Activated CD4-positive, alpha-beta T cell treated with anti-CD3 and anti-CD28 coated beads, Interleukin-2, amount 50 U/mL, for 48 hours (primary cell): Measurements from ENCODE around the gene ZBTB46.

Experiments
- DNase-seq, 2 experiments: peaks; one replicate each; pipeline ENCODE4 v3.0.0-alpha.2; 2020

ZBTB46 gene

DNA sequence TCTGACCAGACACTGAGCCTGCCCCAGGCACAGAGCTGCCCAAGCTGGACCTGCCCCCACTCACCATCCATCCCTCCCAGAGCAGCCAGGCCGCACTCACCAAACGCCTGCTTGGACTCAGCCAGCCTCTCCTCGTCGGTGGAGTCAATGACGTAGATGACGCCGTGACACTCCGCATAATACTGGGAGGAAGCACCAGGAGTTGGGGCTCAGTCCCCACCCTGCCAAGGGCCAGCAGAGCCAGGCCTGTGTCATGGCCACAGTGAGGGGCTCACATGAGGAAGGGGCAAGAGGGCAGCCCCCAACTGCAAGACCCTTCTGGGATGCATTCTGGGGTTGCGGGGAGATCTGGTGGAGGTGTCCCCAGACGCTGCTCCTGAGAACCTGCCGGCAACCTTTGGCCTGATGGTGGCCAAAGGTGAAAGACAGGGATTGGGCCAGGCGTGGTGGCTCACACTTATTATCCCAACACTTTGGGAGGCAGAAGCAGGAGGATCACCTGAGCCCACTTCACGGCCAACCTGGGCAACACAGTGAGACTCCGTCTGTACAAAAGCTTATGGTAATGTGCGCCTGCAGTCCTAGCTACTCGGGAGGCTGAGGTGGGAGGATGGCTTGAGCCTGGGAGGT, 128.9 kb downstream of the ZBTB46 start:
- DNase-seq: no peak

DNA sequence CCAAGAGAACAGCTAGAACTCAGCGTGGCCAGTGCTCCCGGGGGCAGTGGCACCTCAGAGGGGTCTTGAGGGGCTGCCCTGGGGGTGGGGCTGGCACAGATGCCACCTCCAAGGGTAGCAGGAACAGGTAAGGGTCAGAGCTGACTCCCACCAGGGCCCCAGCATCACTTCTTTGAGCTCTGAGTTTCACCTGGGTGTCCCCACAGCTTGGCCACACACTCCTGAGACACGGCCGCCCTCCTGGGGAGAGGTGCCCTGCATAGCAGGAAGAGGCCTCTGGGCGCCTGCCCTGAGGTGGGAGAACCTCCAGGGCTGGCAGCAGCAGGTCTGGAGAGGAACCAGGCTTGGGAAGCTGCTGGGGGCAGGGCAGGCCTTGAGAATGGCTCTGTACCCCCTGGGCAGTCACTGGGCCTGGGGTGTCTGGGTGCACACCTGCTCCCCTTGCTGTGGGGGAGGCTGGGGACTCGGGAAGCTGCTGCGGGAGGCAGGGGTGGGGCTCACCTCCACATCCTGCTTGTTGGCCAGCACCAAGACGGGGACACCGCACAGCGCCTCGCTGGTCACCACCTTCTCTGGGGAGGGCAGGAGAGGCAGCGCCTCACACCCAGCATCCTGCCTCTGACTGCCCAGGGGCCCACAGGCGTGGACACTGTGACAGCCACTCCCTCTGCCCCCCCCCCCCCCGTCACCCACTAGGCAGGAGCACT, 129.6 kb downstream of the ZBTB46 start:
- DNase-seq: no peak

DNA sequence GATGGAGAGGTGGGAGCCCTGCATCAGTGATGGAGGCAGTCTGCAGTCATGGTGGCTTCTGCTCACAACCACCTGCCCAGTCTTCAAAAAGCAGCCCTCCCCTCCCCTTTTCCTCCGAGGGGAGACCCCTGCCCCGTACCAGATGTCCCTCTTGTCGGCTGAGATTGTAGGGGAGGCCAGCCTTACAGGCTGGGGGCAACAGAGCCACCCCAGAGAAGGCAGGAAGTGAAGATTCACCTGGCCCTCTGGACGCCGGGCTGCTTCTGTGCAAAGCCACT, 130.1 kb downstream of the ZBTB46 start:
- no peak for DNase-seq

DNA sequence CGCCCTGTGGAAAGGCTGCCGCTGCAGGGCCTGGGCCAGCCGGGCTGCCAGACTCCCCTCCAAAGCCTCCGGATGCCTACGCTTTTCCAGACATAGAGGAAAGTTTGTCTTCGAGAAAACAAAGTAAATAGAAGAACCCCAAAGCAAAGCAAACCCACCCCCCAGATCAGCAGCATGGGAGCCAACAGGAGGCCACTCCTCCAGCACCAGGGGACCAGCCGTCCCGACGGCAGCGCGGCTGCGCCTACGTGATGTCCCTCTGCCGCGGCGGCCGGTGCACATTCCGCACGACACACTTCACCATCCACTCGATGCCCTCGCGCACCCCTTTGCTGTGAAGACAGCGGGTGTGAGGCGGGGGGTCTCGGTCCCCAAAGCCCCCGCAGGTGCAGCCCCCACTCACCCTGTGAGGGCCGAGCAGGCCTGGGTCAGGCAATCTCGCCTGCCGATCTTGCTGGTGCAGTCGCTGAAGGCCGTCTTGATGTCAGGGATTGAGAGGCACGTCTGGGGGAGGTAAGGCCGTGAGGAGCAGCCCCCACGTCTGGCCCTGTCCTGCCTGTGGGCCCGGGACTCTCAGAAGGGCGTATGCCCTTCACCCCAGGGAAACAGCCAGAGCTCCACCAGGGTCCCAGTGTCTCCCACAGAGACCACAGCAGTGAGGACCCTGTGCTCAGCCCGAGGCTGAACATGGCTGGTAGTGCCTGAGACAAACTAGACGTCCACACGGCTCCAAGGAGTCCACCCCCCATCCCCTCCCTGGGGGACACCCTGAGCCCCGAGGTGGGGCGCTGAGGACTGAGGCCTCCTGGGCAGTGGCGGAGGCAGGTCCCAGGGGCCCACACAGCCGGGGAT, 130.6 kb downstream of the ZBTB46 start:
- DNase-seq: no peak

DNA sequence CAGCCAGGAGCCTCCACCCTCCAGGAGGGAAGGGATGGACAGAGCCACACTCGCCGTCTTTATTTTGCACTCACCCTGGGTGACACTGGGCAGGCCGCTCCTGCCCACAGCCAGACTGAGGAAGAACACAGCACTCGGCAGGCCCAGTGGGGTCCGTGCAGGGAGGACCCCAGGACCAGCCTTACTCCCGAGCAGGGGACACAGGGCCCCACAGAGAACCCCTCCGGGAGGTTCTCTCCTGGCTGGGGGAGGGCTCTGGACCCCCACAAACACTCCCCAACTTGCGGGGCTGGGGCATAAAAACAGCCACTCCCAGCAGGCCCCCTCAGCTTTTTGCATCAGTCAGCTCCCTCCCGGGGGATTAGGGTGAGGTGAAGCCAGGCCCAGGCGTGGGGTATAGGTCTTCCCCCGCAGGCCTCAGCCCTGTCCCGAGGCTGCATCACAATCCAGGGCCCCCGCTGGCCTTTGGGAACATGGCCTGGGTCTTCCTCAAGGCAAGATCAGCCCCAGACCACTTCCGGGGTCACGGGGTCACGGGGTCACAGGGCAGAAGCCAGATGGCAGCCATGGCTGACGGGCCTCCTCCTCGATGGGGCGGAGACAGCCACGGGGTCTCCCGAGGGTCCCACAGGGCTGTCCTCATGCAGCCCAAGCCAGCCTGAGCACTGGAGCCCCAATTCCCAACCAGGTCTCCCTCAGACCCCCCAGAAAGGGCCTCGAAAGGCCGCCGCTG, 131.4 kb downstream of the ZBTB46 start:
- DNase-seq: no peak

DNA sequence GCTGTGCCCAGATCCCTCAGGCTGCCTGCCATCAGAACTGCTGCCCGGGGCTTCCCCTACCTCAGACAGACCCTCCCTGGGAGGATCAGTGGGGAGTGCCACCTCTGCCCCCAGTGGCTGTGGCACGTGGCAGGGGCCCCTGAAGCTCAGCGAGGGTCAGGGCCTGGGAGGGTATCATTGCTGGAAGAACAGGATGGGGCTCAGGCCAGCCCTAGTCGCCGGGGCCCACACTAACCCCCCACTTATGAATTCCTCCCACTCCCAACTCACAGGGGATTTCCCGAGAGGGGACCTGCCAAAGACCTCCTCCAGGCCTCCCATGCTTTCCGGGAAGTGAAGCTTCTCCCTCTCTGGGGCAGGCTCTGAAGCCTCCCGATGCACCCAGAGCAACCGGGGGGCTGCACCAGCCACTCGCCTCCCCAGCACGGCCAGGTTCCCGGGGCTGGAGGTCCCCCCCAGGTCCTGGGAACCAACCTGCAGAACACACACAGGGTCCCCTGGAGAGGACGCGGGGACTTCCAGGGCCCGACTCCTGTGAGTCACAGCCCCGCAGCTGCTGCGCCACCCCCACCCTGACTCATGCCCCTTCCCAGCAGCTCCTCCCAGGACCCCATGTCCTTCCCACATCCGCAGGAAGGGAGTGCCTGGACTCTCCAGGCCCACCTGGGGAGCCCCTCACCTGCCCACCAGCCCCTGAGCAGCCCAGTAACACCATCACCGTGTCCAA, 132.2 kb downstream of the ZBTB46 start:
- peak; percentile 75 to 79 for DNase-seq

DNA sequence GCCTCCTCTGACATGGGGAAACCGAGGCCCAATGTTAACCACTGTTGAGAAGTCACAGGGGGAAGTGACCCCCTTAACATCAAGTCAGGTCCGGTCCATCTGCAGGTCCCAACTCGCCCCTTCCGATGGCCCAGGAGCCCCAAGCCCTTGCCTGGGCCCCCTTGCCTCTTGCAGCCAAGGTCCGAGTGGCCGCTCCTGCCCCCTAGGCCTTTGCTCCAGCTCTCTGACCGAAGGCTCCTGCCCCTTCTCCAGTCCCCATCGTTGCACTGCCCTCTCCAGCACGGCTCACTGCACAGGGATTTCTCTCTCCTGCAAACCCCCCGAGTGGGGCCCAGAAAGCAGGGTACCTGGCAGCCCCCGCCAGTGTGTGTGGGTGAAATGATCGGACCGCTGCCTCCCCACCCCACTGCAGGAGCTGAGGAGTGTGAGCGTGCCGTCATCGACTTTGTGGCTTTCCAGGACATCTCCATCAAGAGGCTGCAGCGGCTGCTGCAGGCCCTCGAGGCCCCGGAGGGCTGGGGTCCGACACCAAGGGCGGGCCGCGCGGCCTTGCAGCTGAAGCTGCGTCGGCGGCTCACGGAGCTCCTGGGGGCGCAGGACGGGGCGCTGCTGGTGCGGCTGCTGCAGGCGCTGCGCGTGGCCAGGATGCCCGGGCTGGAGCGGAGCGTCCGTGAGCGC, 133.1 kb downstream of the ZBTB46 start:
- no peak for DNase-seq

DNA sequence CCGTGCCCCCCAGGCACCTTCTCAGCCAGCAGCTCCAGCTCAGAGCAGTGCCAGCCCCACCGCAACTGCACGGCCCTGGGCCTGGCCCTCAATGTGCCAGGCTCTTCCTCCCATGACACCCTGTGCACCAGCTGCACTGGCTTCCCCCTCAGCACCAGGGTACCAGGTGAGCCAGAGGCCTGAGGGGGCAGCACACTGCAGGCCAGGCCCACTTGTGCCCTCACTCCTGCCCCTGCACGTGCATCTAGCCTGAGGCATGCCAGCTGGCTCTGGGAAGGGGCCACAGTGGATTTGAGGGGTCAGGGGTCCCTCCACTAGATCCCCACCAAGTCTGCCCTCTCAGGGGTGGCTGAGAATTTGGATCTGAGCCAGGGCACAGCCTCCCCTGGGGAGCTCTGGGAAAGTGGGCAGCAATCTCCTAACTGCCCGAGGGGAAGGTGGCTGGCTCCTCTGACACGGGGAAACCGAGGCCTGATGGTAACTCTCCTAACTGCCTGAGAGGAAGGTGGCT, 133.7 kb downstream of the ZBTB46 start:
- no peak for DNase-seq

DNA sequence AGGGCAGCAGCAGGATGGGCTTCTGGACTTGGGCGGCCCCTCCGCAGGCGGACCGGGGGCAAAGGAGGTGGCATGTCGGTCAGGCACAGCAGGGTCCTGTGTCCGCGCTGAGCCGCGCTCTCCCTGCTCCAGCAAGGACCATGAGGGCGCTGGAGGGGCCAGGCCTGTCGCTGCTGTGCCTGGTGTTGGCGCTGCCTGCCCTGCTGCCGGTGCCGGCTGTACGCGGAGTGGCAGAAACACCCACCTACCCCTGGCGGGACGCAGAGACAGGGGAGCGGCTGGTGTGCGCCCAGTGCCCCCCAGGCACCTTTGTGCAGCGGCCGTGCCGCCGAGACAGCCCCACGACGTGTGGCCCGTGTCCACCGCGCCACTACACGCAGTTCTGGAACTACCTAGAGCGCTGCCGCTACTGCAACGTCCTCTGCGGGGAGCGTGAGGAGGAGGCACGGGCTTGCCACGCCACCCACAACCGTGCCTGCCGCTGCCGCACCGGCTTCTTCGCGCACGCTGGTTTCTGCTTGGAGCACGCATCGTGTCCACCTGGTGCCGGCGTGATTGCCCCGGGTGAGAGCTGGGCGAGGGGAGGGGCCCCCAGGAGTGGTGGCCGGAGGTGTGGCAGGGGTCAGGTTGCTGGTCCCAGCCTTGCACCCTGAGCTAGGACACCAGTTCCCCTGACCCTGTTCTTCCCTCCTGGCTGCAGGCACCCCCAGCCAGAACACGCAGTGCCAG, 134.3 kb downstream of the ZBTB46 start, which contains the start of gene TNFRSF6B:
Gene TNFRSF6B, plus strand, starts transcription at position 25 of the 729 bp plus-strand sequence. Its CDS starts 116 bp downstream, at position 141.
- DNase-seq: peak; percentile 32 to 45

DNA sequence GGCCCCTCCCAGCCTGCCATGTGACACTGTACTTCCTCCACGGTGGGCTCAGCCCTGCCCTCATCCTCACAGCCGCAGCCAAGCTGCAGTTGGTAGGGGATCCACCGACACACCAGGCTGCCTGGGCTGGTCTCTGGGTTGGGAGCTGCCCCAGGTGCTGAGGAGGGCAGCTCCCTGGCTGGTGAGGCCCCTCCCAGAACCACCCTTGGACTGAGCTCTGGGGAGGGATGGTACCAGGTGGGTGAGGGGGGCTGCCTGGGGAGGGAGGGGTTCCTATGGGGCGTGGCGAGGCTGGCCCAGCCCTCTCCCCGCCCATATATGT, 134.8 kb downstream of the ZBTB46 start:
- peak; percentile 29 to 39 for DNase-seq

DNA sequence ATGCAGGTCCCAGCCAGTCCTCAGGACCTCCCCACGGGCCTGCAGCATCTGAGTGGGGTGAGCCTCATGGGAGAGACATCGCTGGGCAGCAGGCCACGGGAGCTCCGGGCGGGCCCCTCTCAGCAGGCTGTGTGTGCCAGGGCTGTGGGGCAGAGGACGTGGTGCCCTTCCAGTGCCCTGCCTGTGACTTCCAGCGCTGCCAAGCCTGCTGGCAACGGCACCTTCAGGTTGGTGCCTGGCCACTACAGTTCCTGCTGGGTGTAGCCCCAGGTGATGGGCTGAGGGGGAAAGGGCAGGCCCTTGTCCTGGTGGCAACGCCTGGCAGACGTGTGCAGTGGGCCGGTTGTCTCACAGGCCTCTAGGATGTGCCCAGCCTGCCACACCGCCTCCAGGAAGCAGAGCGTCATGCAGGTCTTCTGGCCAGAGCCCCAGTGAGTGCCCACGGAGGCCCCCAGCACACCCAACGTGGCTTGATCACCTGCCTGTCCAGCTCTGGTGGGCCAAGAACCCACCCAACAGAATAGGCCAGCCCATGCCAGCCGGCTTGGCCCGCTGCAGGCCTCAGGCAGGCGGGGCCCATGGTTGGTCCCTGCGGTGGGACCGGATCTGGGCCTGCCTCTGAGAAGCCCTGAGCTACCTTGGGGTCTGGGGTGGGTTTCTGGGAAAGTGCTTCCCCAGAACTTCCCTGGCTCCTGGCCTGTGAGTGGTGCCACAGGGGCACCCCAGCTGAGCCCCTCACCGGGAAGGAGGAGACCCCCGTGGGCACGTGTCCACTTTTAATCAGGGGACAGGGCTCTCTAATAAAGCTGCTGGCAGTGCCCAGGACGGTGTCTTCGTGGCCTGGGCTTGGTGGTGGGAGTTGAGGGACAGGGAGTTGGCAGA, 135.4 kb downstream of the ZBTB46 start:
- no peak for DNase-seq

DNA sequence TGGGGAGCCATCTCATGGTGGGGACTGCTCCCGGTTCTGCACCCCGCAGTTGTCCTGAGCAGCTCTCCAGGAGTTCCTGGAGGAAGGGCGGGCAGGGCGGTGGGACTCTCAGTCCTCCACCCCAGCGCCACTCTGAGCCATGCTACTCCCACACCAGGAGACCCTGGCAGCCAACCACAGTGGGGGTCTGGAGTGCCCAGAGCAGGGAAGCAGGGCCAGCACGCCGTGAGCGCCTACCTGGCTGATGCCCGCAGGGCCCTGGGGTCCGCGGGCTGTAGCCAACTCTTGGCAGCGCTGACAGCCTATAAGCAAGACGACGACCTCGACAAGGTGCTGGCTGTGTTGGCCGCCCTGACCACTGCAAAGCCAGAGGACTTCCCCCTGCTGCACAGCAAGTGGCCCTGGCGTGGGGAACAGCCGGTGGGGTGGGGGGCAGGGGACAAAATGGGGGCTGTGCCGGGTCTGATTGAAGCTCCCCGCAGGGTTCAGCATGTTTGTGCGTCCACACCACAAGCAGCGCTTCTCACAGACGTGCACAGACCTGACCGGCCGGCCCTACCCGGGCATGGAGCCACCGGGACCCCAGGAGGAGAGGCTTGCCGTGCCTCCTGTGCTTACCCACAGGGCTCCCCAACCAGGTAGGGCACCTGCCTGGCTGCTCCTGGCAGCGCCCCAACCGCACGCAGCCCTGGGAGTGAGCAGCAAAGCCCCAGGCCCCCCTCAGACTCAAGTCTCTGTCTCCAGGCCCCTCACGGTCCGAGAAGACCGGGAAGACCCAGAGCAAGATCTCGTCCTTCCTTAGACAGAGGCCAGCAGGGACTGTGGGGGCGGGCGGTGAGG, 136.3 kb downstream of the ZBTB46 start:
- no peak for DNase-seq

DNA sequence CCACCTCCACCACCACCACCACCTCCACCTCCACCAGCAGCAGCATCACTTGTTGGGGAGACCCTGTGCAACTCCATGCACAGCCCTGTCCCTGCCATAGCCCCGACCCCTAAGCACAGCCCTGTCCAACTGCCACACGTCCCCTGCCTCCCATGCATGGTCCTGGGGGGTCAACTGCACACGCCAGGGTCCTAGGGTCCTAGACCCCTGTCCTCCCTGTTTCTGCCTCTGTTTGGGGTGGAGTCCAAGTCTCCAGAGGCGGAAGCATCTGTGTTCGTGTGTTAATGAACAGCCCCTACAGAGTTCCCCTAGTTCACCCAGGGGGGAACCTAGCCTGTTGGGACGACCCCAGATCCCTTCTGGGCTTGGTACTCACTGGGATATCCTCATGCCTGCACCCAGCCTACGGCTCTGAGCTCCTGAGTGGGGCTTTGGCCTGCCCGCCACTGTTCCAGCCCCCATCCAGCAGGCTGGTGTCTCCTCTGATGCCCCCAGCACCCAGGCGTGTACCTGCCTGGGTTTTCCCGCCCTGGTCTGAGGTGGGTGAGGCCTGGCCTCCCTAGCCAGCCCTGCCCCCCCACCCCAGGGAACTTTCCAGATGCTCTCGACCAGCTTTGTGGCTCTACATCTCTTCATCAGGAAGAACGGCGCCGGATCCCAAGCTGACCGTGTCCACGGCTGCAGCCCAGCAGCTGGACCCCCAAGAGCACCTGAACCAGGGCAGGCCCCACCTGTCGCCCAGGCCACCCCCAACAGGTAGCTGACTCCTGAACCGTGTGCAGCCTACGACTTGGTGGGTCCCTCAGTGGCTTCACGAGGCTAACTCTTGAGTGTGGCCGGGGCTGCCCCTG, 137.1 kb downstream of the ZBTB46 start:
- DNase-seq: no peak
